Measurements from ENCODE around the gene MED31.

GRCh38 chr17:6699997-6700947 is 48.9 kb upstream of the MED31 start:
- TF ChIP-seq, protein P1, sequence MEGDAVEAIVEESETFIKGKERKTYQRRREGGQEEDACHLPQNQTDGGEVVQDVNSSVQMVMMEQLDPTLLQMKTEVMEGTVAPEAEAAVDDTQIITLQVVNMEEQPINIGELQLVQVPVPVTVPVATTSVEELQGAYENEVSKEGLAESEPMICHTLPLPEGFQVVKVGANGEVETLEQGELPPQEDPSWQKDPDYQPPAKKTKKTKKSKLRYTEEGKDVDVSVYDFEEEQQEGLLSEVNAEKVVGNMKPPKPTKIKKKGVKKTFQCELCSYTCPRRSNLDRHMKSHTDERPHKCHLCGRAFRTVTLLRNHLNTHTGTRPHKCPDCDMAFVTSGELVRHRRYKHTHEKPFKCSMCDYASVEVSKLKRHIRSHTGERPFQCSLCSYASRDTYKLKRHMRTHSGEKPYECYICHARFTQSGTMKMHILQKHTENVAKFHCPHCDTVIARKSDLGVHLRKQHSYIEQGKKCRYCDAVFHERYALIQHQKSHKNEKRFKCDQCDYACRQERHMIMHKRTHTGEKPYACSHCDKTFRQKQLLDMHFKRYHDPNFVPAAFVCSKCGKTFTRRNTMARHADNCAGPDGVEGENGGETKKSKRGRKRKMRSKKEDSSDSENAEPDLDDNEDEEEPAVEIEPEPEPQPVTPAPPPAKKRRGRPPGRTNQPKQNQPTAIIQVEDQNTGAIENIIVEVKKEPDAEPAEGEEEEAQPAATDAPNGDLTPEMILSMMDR (conservative IDR thresholded peaks at IDR 0.05; ENCODE audit: low read depth in 2 of 2): no peak
- TF ChIP-seq REST (IDR thresholded peaks at IDR 0.05; ENCODE audit: unreplicated experiment): no peak
- no peak for TF ChIP-seq EZH2phosphoT487 (IDR thresholded peaks at IDR 0.05; ENCODE audit: unreplicated experiment)
- TF ChIP-seq EZH2 (IDR thresholded peaks at IDR 0.05; ENCODE audit: low read depth, unreplicated experiment): no peak
- TF ChIP-seq POLR2AphosphoS5 (IDR thresholded peaks at IDR 0.05; ENCODE audit: low read depth): no peak
